GM12872 (cell line): ENCODE measurements around the gene TNNC1.

ENCODE experiments used
- TF ChIP-seq, protein P1 (sequence below): IDR thresholded peaks from 3 replicates; pipeline ENCODE4 v1.5.1; 2011; ENCODE audit warnings: low read depth, mild to moderate bottlenecking, low read length, moderate library complexity; ENCODE audit not compliant: insufficient read depth

TNNC1 gene

DNA sequence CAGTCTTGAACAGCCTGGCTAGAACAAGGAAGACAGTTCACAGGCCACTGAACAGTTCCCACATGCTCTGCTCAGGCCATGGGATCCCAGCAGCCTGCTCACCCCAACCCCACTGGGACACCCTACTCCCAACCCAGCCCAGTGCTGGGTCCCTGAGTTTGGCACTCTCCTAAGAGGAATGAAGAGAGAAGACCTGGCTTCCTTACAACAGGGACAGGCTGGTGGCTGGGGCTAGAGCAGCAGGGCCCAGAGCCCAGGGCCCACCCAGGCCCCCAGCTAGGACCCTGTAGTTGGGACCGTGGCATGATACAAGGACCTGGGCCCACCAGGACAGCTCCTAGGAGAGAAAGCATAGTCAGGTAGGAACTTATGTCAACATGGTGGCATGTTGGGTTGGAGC lies 52.3 kb downstream of the TNNC1 start:
- TF ChIP-seq, protein P1, sequence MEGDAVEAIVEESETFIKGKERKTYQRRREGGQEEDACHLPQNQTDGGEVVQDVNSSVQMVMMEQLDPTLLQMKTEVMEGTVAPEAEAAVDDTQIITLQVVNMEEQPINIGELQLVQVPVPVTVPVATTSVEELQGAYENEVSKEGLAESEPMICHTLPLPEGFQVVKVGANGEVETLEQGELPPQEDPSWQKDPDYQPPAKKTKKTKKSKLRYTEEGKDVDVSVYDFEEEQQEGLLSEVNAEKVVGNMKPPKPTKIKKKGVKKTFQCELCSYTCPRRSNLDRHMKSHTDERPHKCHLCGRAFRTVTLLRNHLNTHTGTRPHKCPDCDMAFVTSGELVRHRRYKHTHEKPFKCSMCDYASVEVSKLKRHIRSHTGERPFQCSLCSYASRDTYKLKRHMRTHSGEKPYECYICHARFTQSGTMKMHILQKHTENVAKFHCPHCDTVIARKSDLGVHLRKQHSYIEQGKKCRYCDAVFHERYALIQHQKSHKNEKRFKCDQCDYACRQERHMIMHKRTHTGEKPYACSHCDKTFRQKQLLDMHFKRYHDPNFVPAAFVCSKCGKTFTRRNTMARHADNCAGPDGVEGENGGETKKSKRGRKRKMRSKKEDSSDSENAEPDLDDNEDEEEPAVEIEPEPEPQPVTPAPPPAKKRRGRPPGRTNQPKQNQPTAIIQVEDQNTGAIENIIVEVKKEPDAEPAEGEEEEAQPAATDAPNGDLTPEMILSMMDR: no peak
